HG02943 (cell line): ENCODE measurements around the gene PNMA3.
"Not testable (repeated sequence)": the region's sequence is repeated elsewhere in the genome, so short reads cannot be mapped to it uniquely, and the experiment has no call there.

Experiments
- ATAC-seq: cut with Tn5 transposase; IDR thresholded peaks from one replicate; pipeline ENCODE4 v1.9.1; 2021; ENCODE audit warnings: mild to moderate bottlenecking, low read depth, moderate library complexity; ENCODE audit not compliant: unreplicated experiment

Gene PNMA3

DNA sequence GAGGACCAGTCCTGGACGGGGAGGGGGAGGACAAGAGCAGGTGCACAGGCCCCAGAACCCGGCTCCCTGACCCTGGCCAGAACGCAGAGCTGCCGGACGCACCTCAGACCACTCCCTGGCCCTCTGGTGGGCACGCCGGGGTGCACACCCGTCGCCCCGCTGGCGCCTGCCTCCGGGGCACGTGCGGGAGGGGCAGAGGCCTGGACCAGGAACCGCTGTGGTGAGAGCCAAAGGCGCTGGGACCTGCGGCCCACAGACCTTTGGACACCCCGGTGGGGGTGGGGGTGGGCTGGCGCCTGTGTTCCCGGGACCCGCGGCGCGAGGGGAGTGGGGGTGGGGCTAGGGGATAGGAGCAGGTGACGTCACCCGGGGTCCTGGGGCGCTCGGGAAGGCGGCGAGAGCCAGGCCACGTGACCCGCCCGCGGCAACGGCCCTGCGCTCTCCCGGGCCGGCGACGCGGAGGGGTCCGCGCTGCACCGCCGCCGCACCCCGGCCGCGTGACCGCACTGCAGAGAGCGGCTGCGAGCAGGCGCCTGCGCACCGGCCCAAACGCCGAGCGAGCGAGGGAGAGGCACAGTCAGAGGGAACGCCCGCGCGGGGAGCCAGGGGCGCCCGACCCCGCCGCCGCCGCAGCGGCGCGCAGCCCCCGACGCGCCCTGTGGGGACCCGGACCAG is 15.8 kb downstream of the PNMA3 start, which contains the start of gene PNMA6A:
Gene PNMA6A (plus strand): TSS at position 546 of the 675 bp plus-strand sequence. CDS start 609 bp downstream, outside the sequence.
- not testable (repeated sequence) for ATAC-seq

GRCh38 chrX:153073331-153073730 is 17.1 kb downstream of the PNMA3 start:
- not testable (repeated sequence) for ATAC-seq

GRCh38 chrX:153074262-153074899 is 18.1 kb downstream of the PNMA3 start:
- ATAC-seq = no peak

DNA sequence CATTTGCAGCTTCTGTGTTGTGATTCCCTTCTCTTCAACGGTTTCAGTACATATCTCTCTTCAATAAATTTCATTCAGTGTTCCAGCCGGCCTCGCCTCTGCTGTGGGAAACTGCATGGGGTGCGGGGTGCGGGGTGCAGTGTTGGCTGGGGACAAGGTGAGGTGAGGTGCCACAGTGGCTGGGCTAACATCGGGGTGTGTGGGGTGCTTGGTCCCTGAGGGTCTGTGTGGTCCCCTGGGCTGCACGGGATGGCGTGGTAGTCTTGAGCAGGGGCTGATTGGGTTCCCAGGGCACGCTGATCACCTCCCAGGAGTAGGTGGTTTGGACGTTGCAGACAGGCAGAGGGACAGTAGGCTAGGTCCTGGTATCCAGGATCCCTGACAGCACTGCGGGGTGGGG is 18.7 kb downstream of the PNMA3 start:
- no peak for ATAC-seq

GRCh38 chrX:153075366-153075765 is 19.1 kb downstream of the PNMA3 start:
- no peak for ATAC-seq

- ATAC-seq = not testable (repeated sequence)
Observed at GRCh38 chrX:153077437-153078135, 21.3 kb downstream of the PNMA3 start.

- not testable (repeated sequence) for ATAC-seq
Observed at GRCh38 chrX:153083238-153083923, 27.1 kb downstream of the PNMA3 start.

DNA sequence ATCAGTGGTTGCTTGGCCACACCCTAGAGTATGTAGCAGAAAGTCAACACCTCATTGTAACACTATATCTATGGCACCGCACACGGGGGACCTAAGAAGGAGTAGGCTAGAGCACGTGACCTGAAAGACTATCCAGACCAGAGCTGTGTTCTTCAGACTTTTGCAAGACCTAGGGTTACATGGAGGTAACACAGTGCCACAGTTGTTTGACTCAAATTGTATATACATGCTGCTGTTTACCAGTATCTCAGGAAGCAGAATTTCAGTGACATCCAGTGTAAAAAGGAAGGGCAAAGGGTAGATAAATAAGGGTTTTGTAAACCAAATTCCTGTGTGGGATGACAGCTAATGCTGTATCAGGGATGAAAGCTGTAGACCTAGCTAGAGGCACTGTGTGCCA is 46.1 kb downstream of the PNMA3 start:
- no peak for ATAC-seq

GRCh38 chrX:153104959-153105358 is 48.7 kb downstream of the PNMA3 start:
- not testable (repeated sequence) for ATAC-seq

DNA sequence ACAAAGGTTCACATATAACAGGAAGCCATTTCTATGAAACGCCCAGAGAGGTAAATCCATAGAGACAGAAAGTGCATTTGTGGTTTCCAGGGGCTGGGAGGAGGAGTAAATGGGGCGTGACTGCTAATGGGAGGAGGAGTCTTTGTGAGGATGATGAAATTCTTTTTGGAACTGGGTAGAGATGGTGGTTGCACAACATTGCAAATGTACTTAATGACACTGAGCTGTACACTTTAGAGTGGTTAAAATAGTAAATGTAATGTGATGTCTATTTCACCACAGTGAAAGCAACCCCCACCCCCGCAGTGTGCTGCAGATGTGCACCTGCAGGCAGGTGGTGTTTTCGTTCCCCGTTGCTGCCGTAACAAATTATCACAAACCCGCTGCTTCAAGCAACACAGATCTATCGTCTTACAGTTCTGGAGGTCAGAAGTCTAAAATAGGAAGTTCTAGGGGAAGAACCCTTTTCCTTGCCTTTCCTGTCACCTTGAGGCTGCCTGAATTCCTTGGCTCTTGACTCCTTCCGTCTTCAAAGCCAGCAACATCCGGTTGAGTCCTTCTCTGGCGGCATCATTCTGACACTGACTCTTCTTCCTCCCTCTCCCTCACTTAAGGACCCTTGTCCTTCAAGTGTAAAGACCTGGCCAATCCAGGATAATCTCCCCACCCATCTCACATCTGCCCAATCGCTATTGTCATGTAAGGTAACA is 50.0 kb downstream of the PNMA3 start:
- ATAC-seq = not testable (repeated sequence)
